HepG2 (cell line): ENCODE measurements around the gene RABGGTA. TPM values are rescaled to one million over a fixed set of nuclear protein-coding genes. Genes with fewer than 3 reads are reported as not detected.

Source experiments
- AHR ChIP-seq: IDR thresholded peaks from 2 replicates; pipeline ENCODE4 v1.6.1; 2018; ENCODE audit warnings: missing genetic modification reagents, missing compliant biosample characterization
- CEBPG ChIP-seq: IDR thresholded peaks from 2 replicates; pipeline ENCODE4 v1.6.1; 2016
- E2F5 ChIP-seq: sonication (generic); formaldehyde crosslinking; conservative IDR thresholded peaks from 2 replicates; pipeline ENCODE4 v1.4.0; 2020; ENCODE audit warnings: missing genetic modification reagents
- FOXK1 ChIP-seq: sonication (generic); formaldehyde crosslinking; IDR thresholded peaks from 2 replicates; pipeline ENCODE4 v1.4.0; 2020; ENCODE audit warnings: low read depth, missing genetic modification reagents, borderline replicate concordance
- FOXO1 ChIP-seq: sonication (generic); formaldehyde crosslinking; IDR thresholded peaks from 2 replicates; pipeline ENCODE4 v1.4.0; 2020; ENCODE audit warnings: missing genetic modification reagents
- GABPB1 ChIP-seq: IDR thresholded peaks from 2 replicates; pipeline ENCODE4 v1.6.1; 2016; ENCODE audit warnings: mild to moderate bottlenecking, missing genetic modification reagents, moderate library complexity, missing compliant biosample characterization
- HIVEP1 ChIP-seq: sonication (generic); formaldehyde crosslinking; IDR thresholded peaks from 2 replicates; pipeline ENCODE4 v1.4.0; 2020; ENCODE audit warnings: mild to moderate bottlenecking, missing genetic modification reagents
- JARID2 ChIP-seq: sonication (generic); formaldehyde crosslinking; IDR thresholded peaks from 2 replicates; pipeline ENCODE4 v1.8.1; 2023; ENCODE audit warnings: missing genetic modification reagents, inconsistent platforms; ENCODE audit not compliant: insufficient replicate concordance
- MTF2 ChIP-seq: sonication (generic); formaldehyde crosslinking; IDR thresholded peaks from 2 replicates; pipeline ENCODE4 v1.5.0; 2020; ENCODE audit warnings: missing genetic modification reagents, borderline replicate concordance
- MXD3 ChIP-seq: IDR thresholded peaks from 2 replicates; pipeline ENCODE4 v1.6.1; 2016; ENCODE audit warnings: mild to moderate bottlenecking, missing biosample characterization, missing genetic modification reagents
- NR0B2 ChIP-seq: sonication (generic); formaldehyde crosslinking; IDR thresholded peaks from 2 replicates; pipeline ENCODE4 v1.4.0; 2020; ENCODE audit warnings: mild to moderate bottlenecking, missing genetic modification reagents
- PLRG1 ChIP-seq: fragments of 450-650 bp; conservative IDR thresholded peaks from 2 replicates; pipeline ENCODE4 v1.6.1; 2016
- SRSF1 ChIP-seq: fragments of 200-400 bp; formaldehyde crosslinking; optimal IDR thresholded peaks from 2 replicates; pipeline ENCODE3; 2017; ENCODE audit warnings: mild to moderate bottlenecking, low read depth, low read length, moderate library complexity
- TAF15 ChIP-seq: fragments of 200-400 bp; formaldehyde crosslinking; IDR thresholded peaks from one replicate; pipeline ENCODE4 v1.6.1; 2018; ENCODE audit warnings: mild to moderate bottlenecking, low read depth, low read length; ENCODE audit not compliant: poor library complexity, severe bottlenecking
- ZNF101 ChIP-seq: sonication (generic); formaldehyde crosslinking; IDR thresholded peaks from 2 replicates; pipeline ENCODE4 v1.4.0; 2020; ENCODE audit warnings: mild to moderate bottlenecking, low read depth, missing genetic modification reagents, borderline replicate concordance
- ZNF609 ChIP-seq: sonication (generic); formaldehyde crosslinking; IDR thresholded peaks from 2 replicates; pipeline ENCODE4 v1.4.0; 2020; ENCODE audit warnings: mild to moderate bottlenecking, missing genetic modification reagents, borderline replicate concordance
- ZNF724P ChIP-seq: sonication (generic); formaldehyde crosslinking; IDR thresholded peaks from 2 replicates; pipeline ENCODE4 v1.8.0; 2022; ENCODE audit warnings: missing genetic modification reagents, borderline replicate concordance
- polyA plus RNA-seq, 8 experiments: library from polyadenylated mRNA; depleted of rRNA in 3 of 8; stranded (reverse) in 7 of 8; unstranded in 1 of 8; fragments of >200 nt; fragmentation: Illumina TruSeq in 4 of 8; extraction: Trizol in 4 of 8; gene quantifications; 2 replicates each; pipeline versions ENCODE4 v1.2.1 to v1.2.3, GENCODE V29; 2011 to 2016; ENCODE audit warnings: low read depth in 4 of 8, missing spikeins in 1 of 8, mixed read lengths in 1 of 8; ENCODE audit not compliant: insufficient read depth in 1 of 8
- total RNA-seq, 5 experiments: library from RNA; depleted of rRNA; stranded (reverse); fragments of >200 nt; fragmentation: Illumina TruSeq; extraction: Trizol; gene quantifications; 2 replicates each; pipeline ENCODE4 v1.2.3, GENCODE V29; 2016; ENCODE audit warnings: low read depth in 1 of 5
- TF ChIP-seq, protein P1 (sequence below): sonication (generic); formaldehyde crosslinking; IDR thresholded peaks from 2 replicates; pipeline ENCODE4 v1.8.1; 2023; ENCODE audit warnings: missing genetic modification reagents, inconsistent platforms, borderline replicate concordance
- TF ChIP-seq, protein P2 (sequence below): sonication (generic); formaldehyde crosslinking; IDR thresholded peaks from 2 replicates; pipeline ENCODE4 v1.5.0; 2020; ENCODE audit warnings: mild to moderate bottlenecking, missing genetic modification reagents, moderate library complexity

Gene RABGGTA
- total and polyA plus RNA-seq, 2 of the 13 experiments (the other 11 are each of a cell fraction or from before 2014, with no cell fraction given), result 57.9 to 90.8 TPM

GRCh38 chr14:24315807-24316596 lies 44.6 kb upstream of the RABGGTA start (continued):
- TF ChIP-seq, protein P1, sequence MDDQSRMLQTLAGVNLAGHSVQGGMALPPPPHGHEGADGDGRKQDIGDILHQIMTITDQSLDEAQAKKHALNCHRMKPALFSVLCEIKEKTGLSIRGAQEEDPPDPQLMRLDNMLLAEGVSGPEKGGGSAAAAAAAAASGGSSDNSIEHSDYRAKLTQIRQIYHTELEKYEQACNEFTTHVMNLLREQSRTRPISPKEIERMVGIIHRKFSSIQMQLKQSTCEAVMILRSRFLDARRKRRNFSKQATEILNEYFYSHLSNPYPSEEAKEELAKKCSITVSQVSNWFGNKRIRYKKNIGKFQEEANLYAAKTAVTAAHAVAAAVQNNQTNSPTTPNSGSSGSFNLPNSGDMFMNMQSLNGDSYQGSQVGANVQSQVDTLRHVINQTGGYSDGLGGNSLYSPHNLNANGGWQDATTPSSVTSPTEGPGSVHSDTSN, result peak; percentile 98
- peak; percentile 90 for TF ChIP-seq HIVEP1 (CRISPR knock-in tag)
- peak; percentile 93 for TF ChIP-seq SRSF1
- peak; percentile 74; the same call in 1 of the 2 replicates for TF ChIP-seq FOXK1
- TF ChIP-seq ZNF724P (CRISPR knock-in tag), result peak; percentile 97; the same call in 1 of the 2 replicates
- peak; percentile 62 for TF ChIP-seq JARID2 (CRISPR knock-in tag)
- TF ChIP-seq PLRG1, result no peak
- peak; percentile 92; the same call in 1 of the 2 replicates for TF ChIP-seq ZNF101 (CRISPR knock-in tag)
- TF ChIP-seq MXD3 (CRISPR knock-in tag), result peak; percentile 99
- TF ChIP-seq FOXO1 (CRISPR knock-in tag), result peak; percentile 73
- TF ChIP-seq AHR (CRISPR knock-in tag), result peak; percentile 78; the same call in 1 of the 2 replicates
- TF ChIP-seq, protein P2, sequence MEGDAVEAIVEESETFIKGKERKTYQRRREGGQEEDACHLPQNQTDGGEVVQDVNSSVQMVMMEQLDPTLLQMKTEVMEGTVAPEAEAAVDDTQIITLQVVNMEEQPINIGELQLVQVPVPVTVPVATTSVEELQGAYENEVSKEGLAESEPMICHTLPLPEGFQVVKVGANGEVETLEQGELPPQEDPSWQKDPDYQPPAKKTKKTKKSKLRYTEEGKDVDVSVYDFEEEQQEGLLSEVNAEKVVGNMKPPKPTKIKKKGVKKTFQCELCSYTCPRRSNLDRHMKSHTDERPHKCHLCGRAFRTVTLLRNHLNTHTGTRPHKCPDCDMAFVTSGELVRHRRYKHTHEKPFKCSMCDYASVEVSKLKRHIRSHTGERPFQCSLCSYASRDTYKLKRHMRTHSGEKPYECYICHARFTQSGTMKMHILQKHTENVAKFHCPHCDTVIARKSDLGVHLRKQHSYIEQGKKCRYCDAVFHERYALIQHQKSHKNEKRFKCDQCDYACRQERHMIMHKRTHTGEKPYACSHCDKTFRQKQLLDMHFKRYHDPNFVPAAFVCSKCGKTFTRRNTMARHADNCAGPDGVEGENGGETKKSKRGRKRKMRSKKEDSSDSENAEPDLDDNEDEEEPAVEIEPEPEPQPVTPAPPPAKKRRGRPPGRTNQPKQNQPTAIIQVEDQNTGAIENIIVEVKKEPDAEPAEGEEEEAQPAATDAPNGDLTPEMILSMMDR, result peak; percentile 88
- TF ChIP-seq CEBPG (CRISPR knock-in tag), result peak; percentile 47; the same call in 1 of the 2 replicates
- TF ChIP-seq ZNF609 (CRISPR knock-in tag), result peak; percentile 81
- TF ChIP-seq TAF15, result no peak
- TF ChIP-seq NR0B2 (CRISPR knock-in tag), result peak; percentile 97
- peak; percentile 76 for TF ChIP-seq E2F5 (CRISPR knock-in tag)
- peak; percentile 94 for TF ChIP-seq GABPB1 (CRISPR knock-in tag)
- no peak for TF ChIP-seq MTF2 (CRISPR knock-in tag)
